Ishikawa (cell line): ENCODE results near the gene OCIAD2.

ENCODE experiments used
- CEBPB ChIP-seq: IDR thresholded peaks from 2 replicates; pipeline ENCODE4 v1.6.1; 2012
- EGR1 ChIP-seq: IDR thresholded peaks from 2 replicates; pipeline ENCODE4 v1.6.1; 2012
- EP300 ChIP-seq: IDR thresholded peaks from 2 replicates; pipeline ENCODE4 v1.6.1; 2012; ENCODE audit warnings: borderline replicate concordance
- FOXM1 ChIP-seq: IDR thresholded peaks from 2 replicates; pipeline ENCODE4 v1.6.1; 2012; ENCODE audit warnings: low read depth, borderline replicate concordance
- NFIC ChIP-seq: IDR thresholded peaks from 2 replicates; pipeline ENCODE4 v1.6.1; 2012
- RAD21 ChIP-seq: IDR thresholded peaks from 2 replicates; pipeline ENCODE4 v1.6.1; 2012; ENCODE audit warnings: low read depth
- TAF1 ChIP-seq: IDR thresholded peaks from 2 replicates; pipeline ENCODE4 v1.6.1; 2012; ENCODE audit warnings: low read depth, mild to moderate bottlenecking
- TEAD4 ChIP-seq: IDR thresholded peaks from 2 replicates; pipeline ENCODE4 v1.6.1; 2012
- YY1 ChIP-seq: IDR thresholded peaks from 2 replicates; pipeline ENCODE4 v1.6.1; 2012; ENCODE audit warnings: low read depth
- TF ChIP-seq, protein P1 (sequence below): IDR thresholded peaks from 2 replicates; pipeline ENCODE4 v1.6.1; 2012; ENCODE audit warnings: low read depth, mild to moderate bottlenecking
- TF ChIP-seq, protein P2 (sequence below): IDR thresholded peaks from 2 replicates; pipeline ENCODE4 v1.6.1; 2012

DNA sequence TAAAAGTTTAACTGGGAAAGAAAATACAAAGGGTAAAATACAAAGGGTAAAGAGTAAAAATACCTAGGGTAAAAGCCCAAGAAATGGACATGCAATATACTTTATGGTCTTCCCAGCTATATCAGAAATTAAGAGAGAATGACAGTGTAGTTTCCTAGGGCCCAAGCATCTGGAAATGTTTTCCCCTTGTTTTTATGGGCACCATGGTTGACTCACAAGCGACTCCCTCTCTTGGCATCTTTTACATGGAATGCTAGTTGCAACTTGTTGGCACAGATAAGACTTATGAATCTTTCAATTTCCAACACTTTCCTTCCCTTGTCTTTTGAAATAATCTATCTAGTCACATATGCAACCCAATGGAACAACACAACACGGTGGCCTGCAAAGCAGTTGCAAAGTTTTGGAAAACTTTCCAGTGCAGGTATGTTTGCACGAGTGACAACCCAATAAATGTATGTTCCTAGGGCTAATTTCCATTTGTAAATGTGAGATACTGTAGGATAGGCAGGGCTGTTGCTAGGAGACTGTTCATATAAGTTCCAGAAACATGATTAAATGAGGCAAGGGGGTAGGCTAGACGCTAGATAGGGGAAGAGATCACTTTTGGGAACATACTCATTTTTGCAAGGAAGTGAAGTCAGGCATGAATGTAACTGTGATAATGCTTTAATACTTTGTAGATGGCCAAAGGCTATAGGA is 43.1 kb upstream of the OCIAD2 start:
- TF ChIP-seq, protein P1, sequence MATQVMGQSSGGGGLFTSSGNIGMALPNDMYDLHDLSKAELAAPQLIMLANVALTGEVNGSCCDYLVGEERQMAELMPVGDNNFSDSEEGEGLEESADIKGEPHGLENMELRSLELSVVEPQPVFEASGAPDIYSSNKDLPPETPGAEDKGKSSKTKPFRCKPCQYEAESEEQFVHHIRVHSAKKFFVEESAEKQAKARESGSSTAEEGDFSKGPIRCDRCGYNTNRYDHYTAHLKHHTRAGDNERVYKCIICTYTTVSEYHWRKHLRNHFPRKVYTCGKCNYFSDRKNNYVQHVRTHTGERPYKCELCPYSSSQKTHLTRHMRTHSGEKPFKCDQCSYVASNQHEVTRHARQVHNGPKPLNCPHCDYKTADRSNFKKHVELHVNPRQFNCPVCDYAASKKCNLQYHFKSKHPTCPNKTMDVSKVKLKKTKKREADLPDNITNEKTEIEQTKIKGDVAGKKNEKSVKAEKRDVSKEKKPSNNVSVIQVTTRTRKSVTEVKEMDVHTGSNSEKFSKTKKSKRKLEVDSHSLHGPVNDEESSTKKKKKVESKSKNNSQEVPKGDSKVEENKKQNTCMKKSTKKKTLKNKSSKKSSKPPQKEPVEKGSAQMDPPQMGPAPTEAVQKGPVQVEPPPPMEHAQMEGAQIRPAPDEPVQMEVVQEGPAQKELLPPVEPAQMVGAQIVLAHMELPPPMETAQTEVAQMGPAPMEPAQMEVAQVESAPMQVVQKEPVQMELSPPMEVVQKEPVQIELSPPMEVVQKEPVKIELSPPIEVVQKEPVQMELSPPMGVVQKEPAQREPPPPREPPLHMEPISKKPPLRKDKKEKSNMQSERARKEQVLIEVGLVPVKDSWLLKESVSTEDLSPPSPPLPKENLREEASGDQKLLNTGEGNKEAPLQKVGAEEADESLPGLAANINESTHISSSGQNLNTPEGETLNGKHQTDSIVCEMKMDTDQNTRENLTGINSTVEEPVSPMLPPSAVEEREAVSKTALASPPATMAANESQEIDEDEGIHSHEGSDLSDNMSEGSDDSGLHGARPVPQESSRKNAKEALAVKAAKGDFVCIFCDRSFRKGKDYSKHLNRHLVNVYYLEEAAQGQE: no peak
- TF ChIP-seq TAF1: no peak
- no peak for TF ChIP-seq YY1
- TF ChIP-seq TEAD4: no peak
- TF ChIP-seq, protein P2, sequence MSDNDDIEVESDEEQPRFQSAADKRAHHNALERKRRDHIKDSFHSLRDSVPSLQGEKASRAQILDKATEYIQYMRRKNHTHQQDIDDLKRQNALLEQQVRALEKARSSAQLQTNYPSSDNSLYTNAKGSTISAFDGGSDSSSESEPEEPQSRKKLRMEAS: no peak
- TF ChIP-seq EP300: no peak
- TF ChIP-seq FOXM1: no peak
- no peak for TF ChIP-seq NFIC
- TF ChIP-seq CEBPB: no peak
- no peak for TF ChIP-seq RAD21
- TF ChIP-seq EGR1: no peak
